Testis (tissue), 3 donors: Measurements from ENCODE around the gene HMGN4. TPM values are rescaled to one million over a fixed set of nuclear protein-coding genes. Genes with fewer than 3 reads are reported as not detected.
"Not testable (repeated sequence)": the region's sequence is repeated elsewhere in the genome, so short reads cannot be mapped to it uniquely, and the experiment has no call there.

ENCODE experiments used
- DNase-seq: peaks from one replicate; pipeline ENCODE4 v3.0.0-alpha.2; 2019
- H3K27ac ChIP-seq, 2 donors: fragments of 200-600 bp; sonication (generic); one replicate each; pipeline ENCODE4 v1.5.1; 2019
- H3K27me3 ChIP-seq: fragments of 200-600 bp; sonication (generic); one replicate; pipeline ENCODE4 v1.5.1; 2019
- H3K36me3 ChIP-seq: fragments of 200-600 bp; sonication (generic); one replicate; pipeline ENCODE4 v1.5.1; 2017; ENCODE audit warnings: low read depth; ENCODE audit errors: missing control alignments
- H3K4me1 ChIP-seq: fragments of 200-600 bp; sonication (generic); one replicate; pipeline ENCODE4 v1.5.1; 2019
- H3K4me3 ChIP-seq, 2 donors: fragments of 200-600 bp; sonication (generic); one replicate each; pipeline ENCODE4 v1.5.1; 2017 to 2019
- H3K9me3 ChIP-seq: fragments of 200-600 bp; sonication (generic); one replicate; pipeline ENCODE4 v1.5.1; 2017
- POLR2A ChIP-seq: fragments of 450-650 bp; IDR thresholded peaks from one replicate; pipeline ENCODE4 v1.6.1; 2017; ENCODE audit warnings: antibody characterized with exemption, mild to moderate bottlenecking, moderate library complexity
- WGBS, 2 donors: methylation state at CpG; one replicate each; pipeline ENCODE4 v1.1.5; 2018; 5-methylcytosine and 5-hydroxymethylcytosine counted together
- intact Hi-C: fragments of 100-400 bp; cut with DNase I; formaldehyde crosslinking; loops from one replicate; pipeline ENCODE4 v1.15.1; 2023; ENCODE audit warnings: low total_unique reads
- polyA plus RNA-seq: library from polyadenylated mRNA; stranded (reverse); fragments of 350-450 nt; fragmentation: Illumina TruSeq; extraction: RNeasy Lipid Tissue Mini Kit (QIAGEN cat#74804); gene quantifications from one replicate; pipeline ENCODE4 v1.2.3, GENCODE V29; 2014; ENCODE audit warnings: low read depth, low replicate concordance; ENCODE audit not compliant: insufficient read depth
- total RNA-seq, 2 donors: library from RNA; depleted of rRNA; stranded (reverse); fragments of >200 nt; gene quantifications; one replicate each; pipeline ENCODE4 v1.2.3, GENCODE V29; 2016
- TF ChIP-seq, protein P1 (sequence below), 3 experiments: fragments of 450-650 bp in 2 of 3; fragments of 200-600 bp in 1 of 3; sonication (generic) in 1 of 3; IDR thresholded peaks; one replicate each; pipeline ENCODE4 v1.5.1; 2016 to 2019; ENCODE audit warnings: antibody characterized with exemption in 3 of 3, mild to moderate bottlenecking in 2 of 3, moderate library complexity in 1 of 3

HMGN4 gene
- total and polyA plus RNA-seq, 3 donors from 2014 or later: 69.4 to 74.8 (median 72.2) TPM

DNA sequence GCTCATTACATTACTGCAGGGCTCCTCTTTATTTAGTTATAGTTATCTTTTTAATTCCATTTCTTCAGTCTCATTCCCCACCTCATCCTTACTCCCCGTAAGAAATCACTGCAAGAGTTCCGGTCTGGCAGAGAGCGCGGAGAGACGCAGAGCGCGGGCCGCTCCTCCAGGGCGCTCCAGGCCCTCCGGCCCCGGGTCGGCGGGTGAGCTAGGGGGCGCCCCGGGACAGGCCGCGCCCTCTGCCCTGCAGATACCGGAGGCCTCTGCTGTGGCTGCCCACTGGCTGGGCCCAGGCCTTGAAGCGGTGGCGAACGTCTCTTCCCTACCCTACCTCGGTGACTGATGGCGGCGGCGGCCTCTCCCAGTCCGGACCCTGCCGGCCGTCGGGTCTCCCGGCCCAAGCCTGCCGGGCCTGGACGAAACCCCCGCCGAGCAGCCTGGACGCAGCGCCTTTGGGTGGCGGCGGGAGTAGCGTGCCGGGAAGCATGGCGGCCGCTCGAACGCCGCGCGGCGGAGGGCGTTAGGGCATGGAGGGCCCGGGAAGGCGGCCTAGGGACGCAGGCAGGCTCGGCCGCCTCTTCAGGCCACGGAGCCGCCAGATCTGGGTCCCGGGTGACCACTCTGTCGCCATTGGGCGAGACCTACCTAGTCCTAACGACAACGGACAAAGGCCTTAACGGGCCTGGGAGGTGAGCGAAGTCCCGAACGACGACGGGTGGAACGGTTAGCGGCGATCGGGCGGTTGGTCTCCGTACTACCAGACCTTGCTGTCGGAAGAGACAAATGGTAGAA, 16.4 kb upstream of the HMGN4 start:
- intact Hi-C loops: no loop called here
- no peak for TF ChIP-seq POLR2A
- TF ChIP-seq, protein P1, sequence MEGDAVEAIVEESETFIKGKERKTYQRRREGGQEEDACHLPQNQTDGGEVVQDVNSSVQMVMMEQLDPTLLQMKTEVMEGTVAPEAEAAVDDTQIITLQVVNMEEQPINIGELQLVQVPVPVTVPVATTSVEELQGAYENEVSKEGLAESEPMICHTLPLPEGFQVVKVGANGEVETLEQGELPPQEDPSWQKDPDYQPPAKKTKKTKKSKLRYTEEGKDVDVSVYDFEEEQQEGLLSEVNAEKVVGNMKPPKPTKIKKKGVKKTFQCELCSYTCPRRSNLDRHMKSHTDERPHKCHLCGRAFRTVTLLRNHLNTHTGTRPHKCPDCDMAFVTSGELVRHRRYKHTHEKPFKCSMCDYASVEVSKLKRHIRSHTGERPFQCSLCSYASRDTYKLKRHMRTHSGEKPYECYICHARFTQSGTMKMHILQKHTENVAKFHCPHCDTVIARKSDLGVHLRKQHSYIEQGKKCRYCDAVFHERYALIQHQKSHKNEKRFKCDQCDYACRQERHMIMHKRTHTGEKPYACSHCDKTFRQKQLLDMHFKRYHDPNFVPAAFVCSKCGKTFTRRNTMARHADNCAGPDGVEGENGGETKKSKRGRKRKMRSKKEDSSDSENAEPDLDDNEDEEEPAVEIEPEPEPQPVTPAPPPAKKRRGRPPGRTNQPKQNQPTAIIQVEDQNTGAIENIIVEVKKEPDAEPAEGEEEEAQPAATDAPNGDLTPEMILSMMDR (IDR thresholded peaks at IDR 0.05): peak; percentile 19 to 32 (median 22)
- H3K4me1 ChIP-seq: peaks cover 8% of the 10 kb centered on the region

DNA sequence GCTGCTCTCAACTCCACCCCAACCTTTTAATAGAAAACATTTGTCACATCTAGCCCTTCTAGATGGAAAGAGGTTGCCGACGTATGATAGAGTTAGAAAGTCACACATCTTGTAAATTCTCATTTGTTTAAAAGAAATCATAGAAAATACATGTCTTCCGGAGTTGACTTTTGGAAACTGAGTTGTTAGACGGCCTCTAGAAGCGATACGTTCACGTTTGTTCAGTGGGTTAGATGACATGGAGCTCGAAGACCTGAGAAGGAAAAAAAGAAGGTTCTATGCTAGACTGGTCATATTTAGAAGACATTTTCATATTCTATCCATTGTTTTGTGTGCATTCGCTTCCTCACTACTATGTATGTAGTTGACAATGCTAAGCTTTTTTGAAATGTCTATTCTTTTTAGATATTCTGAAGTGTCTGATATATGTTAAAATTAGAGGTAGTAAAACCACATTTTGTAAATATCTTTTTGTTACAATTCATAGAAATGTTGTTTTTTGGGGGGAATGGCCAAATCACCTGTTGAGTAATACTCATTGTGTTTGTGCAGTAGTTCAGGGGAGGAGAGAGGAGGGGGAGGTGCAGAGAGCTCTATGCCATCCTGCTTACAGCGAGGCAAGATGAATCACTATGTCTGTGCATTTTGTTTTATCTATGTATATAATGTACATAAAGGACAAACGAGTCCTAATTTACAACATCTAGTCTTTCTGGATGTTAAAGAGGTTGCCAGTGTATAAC, 15.5 kb upstream of the HMGN4 start:
- peak overlapping the region; percentile 92 to 98 for H3K27ac ChIP-seq
- H3K36me3 ChIP-seq, DNase-seq, H3K4me1 ChIP-seq, intact Hi-C loops, H3K27me3 ChIP-seq, H3K9me3 ChIP-seq: not testable (repeated sequence)
- peak overlapping the region; percentile 64 to 79 for H3K4me3 ChIP-seq
- 56 to 66% methylated on average over 11 of the region's 11 CpGs for WGBS, 2 donors

More for the DNA sequence above, 16.4 kb upstream of the HMGN4 start:
- H3K4me3 ChIP-seq: peak overlapping the region; percentile 64 to 79
- peak; percentile 81 for DNase-seq
- no peaks in the 10 kb centered on the region for H3K27me3 ChIP-seq
- H3K9me3 ChIP-seq: no peaks in the 10 kb centered on the region
- WGBS, 2 donors: 5 to 8% methylated on average over 37 to 73 of the region's 74 CpGs
- peak overlapping the region; percentile 92 to 98 for H3K27ac ChIP-seq
- H3K36me3 ChIP-seq: no peaks in the 10 kb centered on the region

DNA sequence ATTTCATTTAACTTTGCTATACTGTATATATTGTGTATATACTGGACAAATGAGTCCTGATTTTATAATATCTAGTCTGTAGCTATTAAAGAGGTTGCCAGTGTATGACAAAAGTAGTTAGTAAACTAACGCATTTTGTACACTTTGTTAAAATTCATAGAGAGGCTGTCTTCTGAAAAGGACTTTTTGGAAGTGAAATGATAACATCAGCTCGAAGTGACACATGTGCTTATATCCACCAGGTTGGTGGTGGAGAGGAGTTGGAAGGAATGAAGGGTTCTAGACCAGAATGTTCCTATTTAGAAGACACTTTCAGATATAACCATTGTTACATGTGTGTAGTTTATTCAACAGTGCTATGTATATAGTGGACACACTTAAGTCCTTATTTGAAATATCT, 13.9 kb upstream of the HMGN4 start:
- H3K27me3 ChIP-seq, H3K9me3 ChIP-seq, H3K4me3 ChIP-seq, intact Hi-C loops, DNase-seq, H3K36me3 ChIP-seq, H3K4me1 ChIP-seq, H3K27ac ChIP-seq: not testable (repeated sequence)
- WGBS, 2 donors: 60 to 73% methylated on average over 2 of the region's 2 CpGs

DNA sequence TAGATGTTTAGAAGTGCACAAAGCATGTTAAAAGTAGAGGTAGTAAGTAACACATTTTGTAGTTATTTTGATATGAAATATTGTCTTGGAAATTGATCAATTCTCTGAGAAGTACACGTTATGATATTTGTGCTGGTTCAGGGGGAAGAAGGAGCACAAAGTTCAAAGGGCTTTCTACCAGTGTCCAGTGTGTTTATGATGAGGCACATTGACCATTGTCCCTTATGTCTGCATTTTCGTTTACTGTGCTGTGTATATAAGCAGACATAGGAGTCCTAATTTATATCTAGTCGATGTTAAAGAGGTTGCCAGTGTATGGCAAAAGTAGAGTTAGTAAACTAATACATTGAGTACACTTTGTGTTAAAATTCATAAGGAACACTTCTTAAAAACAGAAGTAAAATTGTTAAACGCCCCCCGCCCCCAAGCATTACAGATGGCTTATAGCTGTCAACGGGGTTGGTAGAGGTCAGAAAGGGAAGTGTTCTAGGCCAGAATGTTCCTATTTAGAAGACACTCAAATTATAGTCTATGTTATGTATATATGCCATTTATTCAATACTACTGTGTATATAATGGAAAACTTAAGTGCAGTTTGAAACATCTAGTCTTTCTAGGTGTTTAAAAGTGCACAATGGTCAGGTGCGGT, 13.3 kb upstream of the HMGN4 start:
- Histone ChIP-seq H3K27ac (no peak overlapping the region), H3K4me1 (peaks cover 8% of the 10 kb centered on the region), H3K9me3 (no peaks in the 10 kb centered on the region), H3K36me3 (no peaks in the 10 kb centered on the region), H3K4me3 (no peak overlapping the region), H3K27me3 (no peaks in the 10 kb centered on the region)
- 71 to 86% methylated on average over 7 of the region's 7 CpGs for WGBS, 2 donors
- DNase-seq: no peak
- intact Hi-C loops: no loop called here
- TF ChIP-seq POLR2A: no peak
- TF ChIP-seq, protein P1 (IDR thresholded peaks at IDR 0.05): no peak

DNA sequence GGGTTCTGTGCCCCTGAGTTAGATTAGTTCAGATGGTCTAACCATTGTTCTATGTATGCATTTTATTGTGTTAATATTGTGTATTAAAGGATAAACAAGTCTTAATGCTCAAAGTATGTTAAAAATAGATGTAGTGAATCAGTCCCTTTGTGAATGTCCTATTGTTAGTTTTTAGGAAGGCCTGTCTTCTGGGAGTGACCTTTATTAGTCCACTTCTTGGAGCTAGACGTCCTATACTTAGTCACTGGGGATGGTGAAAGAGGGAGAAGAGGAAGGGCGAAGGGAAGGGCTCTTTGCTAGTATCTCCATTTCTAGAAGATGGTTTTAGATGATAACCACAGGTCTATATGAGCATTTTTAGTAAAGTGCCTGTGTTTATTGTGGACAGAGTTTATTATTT, 12.3 kb upstream of the HMGN4 start:
- peaks cover 8% of the 10 kb centered on the region for H3K4me1 ChIP-seq

More for the DNA sequence above, 12.3 kb upstream of the HMGN4 start:
- H3K9me3 ChIP-seq: no peaks in the 10 kb centered on the region
- WGBS, 2 donors: 65 to 80% methylated on average over 2 of the region's 2 CpGs
- no peak overlapping the region for H3K4me3 ChIP-seq
- TF ChIP-seq, protein P1 (IDR thresholded peaks at IDR 0.05): no peak
- no peak for TF ChIP-seq POLR2A
- no peaks in the 10 kb centered on the region for H3K36me3 ChIP-seq
- H3K27ac ChIP-seq: no peak overlapping the region
- intact Hi-C loops: no loop called here
- no peaks in the 10 kb centered on the region for H3K27me3 ChIP-seq
- no peak for DNase-seq
